GM23338 (cell line): Measurements from ENCODE around the gene PSMD5. TPM values are rescaled to one million over a fixed set of nuclear protein-coding genes. Genes with fewer than 3 reads are reported as not detected.

Experiments used
- ATAC-seq: fragments of 200-7000 bp; cut with Tn5 transposase; 3 replicates; pipeline ENCODE4 v1.9.1; 2020
- DNase-seq: peaks from one replicate; pipeline ENCODE4 v3.0.0-alpha.2; 2015; ENCODE audit warnings: low spot score
- H2AFZ ChIP-seq: fragments of 200-600 bp; sonication (generic); 2 replicates; pipeline ENCODE4 v1.8.0; 2016; ENCODE audit warnings: antibody characterized with exemption, mild to moderate bottlenecking, moderate library complexity
- H3F3A ChIP-seq: fragments of 200-600 bp; sonication (generic); replicated peaks from 2 replicates; pipeline ENCODE4 v1.8.0; 2017; ENCODE audit warnings: antibody characterized with exemption, mixed run types, low read depth
- H3K27ac ChIP-seq: fragments of 200-600 bp; sonication (generic); 2 replicates; pipeline ENCODE4 v1.6.1; 2016; ENCODE audit warnings: low read depth
- H3K27me3 ChIP-seq: fragments of 200-600 bp; sonication (generic); 2 replicates; pipeline ENCODE4 v1.8.0; 2016; ENCODE audit warnings: mild to moderate bottlenecking, mixed run types, moderate library complexity; ENCODE audit not compliant: insufficient read depth
- H3K36me3 ChIP-seq: fragments of 200-600 bp; sonication (generic); 2 replicates; pipeline ENCODE4 v1.8.0; 2016; ENCODE audit warnings: mild to moderate bottlenecking; ENCODE audit not compliant: insufficient read depth
- H3K4me1 ChIP-seq: fragments of 200-600 bp; sonication (generic); 2 replicates; pipeline ENCODE4 v1.8.0; 2016; ENCODE audit warnings: mild to moderate bottlenecking, moderate library complexity; ENCODE audit not compliant: insufficient read depth
- H3K4me2 ChIP-seq: fragments of 200-600 bp; sonication (generic); 2 replicates; pipeline ENCODE4 v1.7.1; 2017; ENCODE audit warnings: mixed run types
- H3K4me3 ChIP-seq: fragments of 200-600 bp; sonication (generic); 2 replicates; pipeline ENCODE4 v1.6.1; 2016; ENCODE audit warnings: mixed run types
- H3K79me2 ChIP-seq: fragments of 200-600 bp; sonication (generic); replicated peaks from 2 replicates; pipeline ENCODE4 v1.8.0; 2017; ENCODE audit warnings: mild to moderate bottlenecking; ENCODE audit not compliant: insufficient read depth
- H3K9me2 ChIP-seq: fragments of 200-600 bp; sonication (generic); 2 replicates; pipeline ENCODE4 v1.8.0; 2017; ENCODE audit not compliant: insufficient read depth
- H4K20me1 ChIP-seq: fragments of 200-600 bp; sonication (generic); replicated peaks from 2 replicates; pipeline ENCODE4 v1.8.0; 2017; ENCODE audit warnings: mild to moderate bottlenecking; ENCODE audit not compliant: insufficient read depth
- H3K27ac Mint-ChIP-seq: 2 replicates; pipeline ENCODE4 v1.8.0; 2020; ENCODE audit warnings: inconsistent platforms, mild to moderate bottlenecking, moderate library complexity, mixed read lengths
- H3K27me3 Mint-ChIP-seq: 3 replicates; pipeline ENCODE4 v1.8.0; 2022; ENCODE audit warnings: low read depth, mild to moderate bottlenecking, moderate library complexity, mixed read lengths, inconsistent platforms; ENCODE audit not compliant: insufficient read depth, poor library complexity
- H3K36me3 Mint-ChIP-seq: 3 replicates; pipeline ENCODE4 v1.8.0; 2021; ENCODE audit warnings: low read depth, mild to moderate bottlenecking, inconsistent platforms, moderate library complexity, mixed read lengths
- H3K4me1 Mint-ChIP-seq: 3 replicates; pipeline ENCODE4 v1.8.0; 2020; ENCODE audit warnings: mild to moderate bottlenecking, inconsistent platforms, mixed read lengths
- H3K4me3 Mint-ChIP-seq: 3 replicates; pipeline ENCODE4 v1.8.0; 2021; ENCODE audit warnings: moderate library complexity, mild to moderate bottlenecking, inconsistent platforms, mixed read lengths
- H3K9me3 Mint-ChIP-seq: 3 replicates; pipeline ENCODE4 v1.8.0; 2020; ENCODE audit warnings: moderate library complexity, mild to moderate bottlenecking, inconsistent platforms, mixed read lengths
- CREB1 ChIP-seq: fragments of 250-450 bp; sonication (Bioruptor Pico); IDR thresholded peaks from 2 replicates; pipeline ENCODE4 v1.5.0; 2020; ENCODE audit warnings: low read depth, mild to moderate bottlenecking, moderate library complexity
- EZH2 ChIP-seq: fragments of 200-600 bp; sonication (generic); IDR thresholded peaks from one replicate; pipeline ENCODE4 v1.8.0; 2017; ENCODE audit warnings: antibody characterized with exemption, mild to moderate bottlenecking, low read depth; ENCODE audit not compliant: unreplicated experiment
- EZH2phosphoT487 ChIP-seq: fragments of 200-600 bp; sonication (generic); IDR thresholded peaks from one replicate; pipeline ENCODE4 v1.8.1; 2018; ENCODE audit warnings: antibody characterized with exemption; ENCODE audit not compliant: unreplicated experiment
- JUNB ChIP-seq: IDR thresholded peaks from one replicate; pipeline ENCODE4 v1.6.1; 2016; ENCODE audit warnings: antibody characterized with exemption; ENCODE audit not compliant: unreplicated experiment
- NANOG ChIP-seq: IDR thresholded peaks from 2 replicates; pipeline ENCODE4 v1.6.1; 2016; ENCODE audit warnings: antibody characterized with exemption, borderline replicate concordance
- STAT1 ChIP-seq: IDR thresholded peaks from one replicate; pipeline ENCODE4 v1.6.1; 2016; ENCODE audit warnings: antibody characterized with exemption; ENCODE audit not compliant: unreplicated experiment
- ZNF331 ChIP-seq: fragments of 250-450 bp; sonication (Bioruptor Pico); IDR thresholded peaks from 2 replicates; pipeline ENCODE4 v1.5.0; 2020; ENCODE audit warnings: low read depth, mild to moderate bottlenecking, moderate library complexity
- polyA plus RNA-seq: library from polyadenylated mRNA; unstranded; fragments of >200 nt; fragmentation: Nextera tagmentation; extraction: Ambion mirVana; gene quantifications from 2 replicates; pipeline ENCODE4 v1.2.1, GENCODE V29; 2016
- total RNA-seq: library from RNA; depleted of rRNA; stranded (reverse); fragments of >200 nt; shearing (Covaris generic); gene quantifications from 2 replicates; pipeline ENCODE4 v1.2.3, GENCODE V29; 2014
- TF ChIP-seq, protein P1 (sequence below): fragments of 250-450 bp; sonication (Bioruptor Pico); IDR thresholded peaks from 2 replicates; pipeline ENCODE4 v1.5.0; 2020; ENCODE audit warnings: mild to moderate bottlenecking, moderate library complexity

Gene PSMD5
- total and polyA plus RNA-seq, 2 experiments from 2014 or later: 23.9 to 40.5 TPM

DNA sequence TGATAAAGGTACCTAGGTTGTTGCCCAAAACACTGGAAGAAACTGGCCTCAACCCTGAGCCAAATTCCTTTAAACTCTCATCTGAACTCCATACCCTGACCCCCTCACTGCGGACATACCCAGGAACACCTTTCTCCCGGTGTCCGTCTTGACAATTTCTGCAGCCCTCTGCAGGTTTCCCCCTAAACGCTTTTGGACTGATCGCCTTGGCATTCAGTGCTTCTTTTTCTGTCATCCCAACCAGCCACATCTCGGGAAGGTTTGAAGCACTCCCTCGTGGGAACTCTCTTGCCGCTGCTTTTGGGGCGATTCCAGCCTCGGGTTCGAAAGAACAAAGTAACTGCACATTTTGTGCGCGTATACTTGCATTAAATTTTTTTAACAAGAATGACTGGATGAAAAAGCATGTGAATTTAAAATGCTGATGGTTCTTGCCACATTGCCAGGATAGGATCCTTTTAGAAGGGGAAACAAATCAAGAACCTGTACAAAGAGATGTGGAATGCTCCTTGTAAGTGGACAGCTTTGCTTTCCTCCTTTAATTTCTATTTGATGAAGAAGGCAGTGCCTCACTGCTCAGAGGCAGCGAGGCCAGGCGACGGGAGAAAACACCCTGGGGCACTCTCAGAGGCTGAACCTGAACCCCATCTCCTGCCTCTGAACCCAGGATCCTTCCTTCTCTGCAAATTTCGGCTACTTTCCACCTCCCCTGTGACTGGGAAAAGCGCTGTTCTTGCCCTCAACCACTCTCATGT lies 615 bp downstream of the PSMD5 start:
- Histone ChIP-seq H3K36me3 (peaks cover 4% of the 10 kb centered on the region; the same call in 1 of the 2 replicates), H3K27me3 (no peaks in the 10 kb centered on the region), H3K4me3 (peak overlapping the region; percentile 96), H3K9me2 (no peaks in the 10 kb centered on the region), H3F3A (no peaks in the 10 kb centered on the region), H2AFZ (peak overlapping the region; percentile 84), H3K27ac (peak overlapping the region; percentile 93), H4K20me1 (peaks cover 3% of the 10 kb centered on the region; the same call in 1 of the 2 replicates), H3K4me2 (peak overlapping the region; percentile 99), H3K4me1 (peaks cover 12% of the 10 kb centered on the region), H3K79me2 (peaks cover 72% of the 10 kb centered on the region)
- DNase-seq (peak; percentile 29), ATAC-seq (peak; percentile 4; the same call in 2 of the 3 replicates)
- TF ChIP-seq STAT1 (no peak), JUNB (no peak), EZH2 (no peak), ZNF331 (CRISPR knock-in tag) (no peak), EZH2phosphoT487 (no peak), NANOG (no peak), CREB1 (CRISPR knock-in tag) (no peak)
- TF ChIP-seq, protein P1, sequence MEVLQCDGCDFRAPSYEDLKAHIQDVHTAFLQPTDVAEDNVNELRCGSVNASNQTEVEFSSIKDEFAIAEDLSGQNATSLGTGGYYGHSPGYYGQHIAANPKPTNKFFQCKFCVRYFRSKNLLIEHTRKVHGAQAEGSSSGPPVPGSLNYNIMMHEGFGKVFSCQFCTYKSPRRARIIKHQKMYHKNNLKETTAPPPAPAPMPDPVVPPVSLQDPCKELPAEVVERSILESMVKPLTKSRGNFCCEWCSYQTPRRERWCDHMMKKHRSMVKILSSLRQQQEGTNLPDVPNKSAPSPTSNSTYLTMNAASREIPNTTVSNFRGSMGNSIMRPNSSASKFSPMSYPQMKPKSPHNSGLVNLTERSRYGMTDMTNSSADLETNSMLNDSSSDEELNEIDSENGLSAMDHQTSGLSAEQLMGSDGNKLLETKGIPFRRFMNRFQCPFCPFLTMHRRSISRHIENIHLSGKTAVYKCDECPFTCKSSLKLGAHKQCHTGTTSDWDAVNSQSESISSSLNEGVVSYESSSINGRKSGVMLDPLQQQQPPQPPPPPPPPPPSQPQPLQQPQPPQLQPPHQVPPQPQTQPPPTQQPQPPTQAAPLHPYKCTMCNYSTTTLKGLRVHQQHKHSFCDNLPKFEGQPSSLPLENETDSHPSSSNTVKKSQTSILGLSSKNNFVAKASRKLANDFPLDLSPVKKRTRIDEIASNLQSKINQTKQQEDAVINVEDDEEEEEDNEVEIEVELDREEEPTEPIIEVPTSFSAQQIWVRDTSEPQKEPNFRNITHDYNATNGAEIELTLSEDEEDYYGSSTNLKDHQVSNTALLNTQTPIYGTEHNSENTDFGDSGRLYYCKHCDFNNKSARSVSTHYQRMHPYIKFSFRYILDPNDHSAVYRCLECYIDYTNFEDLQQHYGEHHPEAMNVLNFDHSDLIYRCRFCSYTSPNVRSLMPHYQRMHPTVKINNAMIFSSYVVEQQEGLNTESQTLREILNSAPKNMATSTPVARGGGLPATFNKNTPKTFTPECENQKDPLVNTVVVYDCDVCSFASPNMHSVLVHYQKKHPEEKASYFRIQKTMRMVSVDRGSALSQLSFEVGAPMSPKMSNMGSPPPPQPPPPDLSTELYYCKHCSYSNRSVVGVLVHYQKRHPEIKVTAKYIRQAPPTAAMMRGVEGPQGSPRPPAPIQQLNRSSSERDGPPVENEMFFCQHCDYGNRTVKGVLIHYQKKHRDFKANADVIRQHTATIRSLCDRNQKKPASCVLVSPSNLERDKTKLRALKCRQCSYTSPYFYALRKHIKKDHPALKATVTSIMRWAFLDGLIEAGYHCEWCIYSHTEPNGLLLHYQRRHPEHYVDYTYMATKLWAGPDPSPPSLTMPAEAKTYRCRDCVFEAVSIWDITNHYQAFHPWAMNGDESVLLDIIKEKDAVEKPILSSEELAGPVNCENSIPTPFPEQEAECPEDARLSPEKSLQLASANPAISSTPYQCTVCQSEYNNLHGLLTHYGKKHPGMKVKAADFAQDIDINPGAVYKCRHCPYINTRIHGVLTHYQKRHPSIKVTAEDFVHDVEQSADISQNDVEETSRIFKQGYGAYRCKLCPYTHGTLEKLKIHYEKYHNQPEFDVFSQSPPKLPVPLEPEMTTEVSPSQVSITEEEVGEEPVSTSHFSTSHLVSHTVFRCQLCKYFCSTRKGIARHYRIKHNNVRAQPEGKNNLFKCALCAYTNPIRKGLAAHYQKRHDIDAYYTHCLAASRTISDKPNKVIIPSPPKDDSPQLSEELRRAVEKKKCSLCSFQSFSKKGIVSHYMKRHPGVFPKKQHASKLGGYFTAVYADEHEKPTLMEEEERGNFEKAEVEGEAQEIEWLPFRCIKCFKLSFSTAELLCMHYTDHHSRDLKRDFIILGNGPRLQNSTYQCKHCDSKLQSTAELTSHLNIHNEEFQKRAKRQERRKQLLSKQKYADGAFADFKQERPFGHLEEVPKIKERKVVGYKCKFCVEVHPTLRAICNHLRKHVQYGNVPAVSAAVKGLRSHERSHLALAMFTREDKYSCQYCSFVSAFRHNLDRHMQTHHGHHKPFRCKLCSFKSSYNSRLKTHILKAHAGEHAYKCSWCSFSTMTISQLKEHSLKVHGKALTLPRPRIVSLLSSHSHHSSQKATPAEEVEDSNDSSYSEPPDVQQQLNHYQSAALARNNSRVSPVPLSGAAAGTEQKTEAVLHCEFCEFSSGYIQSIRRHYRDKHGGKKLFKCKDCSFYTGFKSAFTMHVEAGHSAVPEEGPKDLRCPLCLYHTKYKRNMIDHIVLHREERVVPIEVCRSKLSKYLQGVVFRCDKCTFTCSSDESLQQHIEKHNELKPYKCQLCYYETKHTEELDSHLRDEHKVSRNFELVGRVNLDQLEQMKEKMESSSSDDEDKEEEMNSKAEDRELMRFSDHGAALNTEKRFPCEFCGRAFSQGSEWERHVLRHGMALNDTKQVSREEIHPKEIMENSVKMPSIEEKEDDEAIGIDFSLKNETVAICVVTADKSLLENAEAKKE: no peak
- Mint-ChIP-seq H3K27me3 (peaks cover 9% of the 10 kb centered on the region), H3K4me3 (peak overlapping the region; percentile 99), H3K9me3 (no peaks in the 10 kb centered on the region), H3K4me1 (peaks cover 25% of the 10 kb centered on the region), H3K27ac (peak overlapping the region; percentile 100), H3K36me3 (peaks cover 22% of the 10 kb centered on the region)
